Measurements from ENCODE around the gene TRPM8. TPM values are rescaled to one million over a fixed set of nuclear protein-coding genes. Genes with fewer than 3 reads are reported as not detected.
A peak's percentile ranks its signal among the peaks of the same experiment; 100 is the strongest.
"Not testable (repeated sequence)": the region's sequence is repeated elsewhere in the genome, so short reads cannot be mapped to it uniquely, and the experiment has no call there.

TRPM8 gene
- not detected for total RNA-seq
- polyA plus RNA-seq (2013, experiment 1 of 2), result 0.57 TPM
- 0.95 TPM for polyA plus RNA-seq (2013, experiment 2 of 2)
- long read RNA-seq, experiment 1, result 0 reads
- long read RNA-seq, experiment 2, result 0 reads
- long read RNA-seq, experiment 3, result 0 reads
- long read RNA-seq, experiment 4, result 0 reads

DNA sequence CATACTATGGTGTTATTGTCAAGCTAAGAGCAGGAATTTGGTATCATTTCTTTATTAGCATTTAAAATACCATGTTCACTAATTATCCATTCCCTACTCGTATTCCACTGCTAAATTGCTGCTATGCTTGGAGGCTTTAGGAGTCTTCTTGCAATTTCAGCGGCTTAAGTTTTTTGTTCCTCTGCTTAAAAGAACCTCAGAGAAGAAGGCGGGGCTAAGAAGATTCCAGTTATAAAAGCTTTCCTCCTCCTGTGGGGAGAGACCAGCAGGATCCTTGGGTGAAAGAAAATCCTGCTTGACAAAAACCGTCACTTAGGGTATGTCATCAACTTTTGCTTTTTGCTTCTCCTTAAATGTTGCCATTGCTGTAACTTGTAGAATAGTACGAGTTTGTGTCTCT, at the start of gene TRPM8:
Gene TRPM8, plus strand, starts transcription at position 258 of the 400 bp plus-strand sequence. CDS start 9,165 bp downstream, outside the sequence.
- Mint-ChIP-seq H3K9me3 (no peaks in the 10 kb centered on the region), H3K4me3 (no peak within 1 kb of the TSS)

DNA sequence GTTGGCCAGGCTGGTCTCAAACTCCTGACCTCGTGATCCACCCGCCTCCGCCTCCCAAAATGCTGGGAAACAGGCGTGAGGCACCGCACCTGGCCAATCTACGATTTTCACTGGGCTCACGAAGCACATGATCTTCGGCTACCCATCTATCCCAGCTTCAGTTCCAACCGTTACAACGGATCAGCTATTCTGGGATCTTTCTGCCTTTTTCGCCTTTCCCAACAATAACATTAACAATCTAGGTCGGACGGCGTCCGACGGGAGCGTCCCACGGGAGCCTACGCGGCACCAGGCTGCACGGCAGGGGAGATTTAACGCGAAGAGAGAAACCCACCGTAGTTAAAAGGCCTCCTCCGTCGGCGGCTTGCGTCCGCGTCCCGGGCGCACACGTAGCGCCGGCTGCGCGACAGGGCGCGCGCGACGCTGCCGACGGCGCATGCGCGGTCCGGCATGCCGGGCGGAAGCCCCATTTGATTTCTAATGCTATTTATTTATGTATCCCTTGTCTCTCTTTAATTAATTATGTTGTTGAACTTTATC, 49.1 kb upstream of the TRPM8 start, which contains the start of gene MSL3B:
Gene MSL3B, minus strand, starts transcription at position 394 of the 540 bp plus-strand sequence.
- Mint-ChIP-seq H3K4me1 (peaks cover 5% of the 10 kb centered on the region), H3K4me3 (peak within 1 kb of the TSS; percentile 81), H3K27me3 (ENCODE audit: insufficient read depth) (peaks cover 39% of the 10 kb centered on the region), H3K36me3 (ENCODE audit: low read depth) (peaks cover 27% of the 10 kb centered on the region), H3K9me3 (peaks cover 22% of the 10 kb centered on the region), H3K27ac (peak within 1 kb of the TSS; percentile 91)
- Histone ChIP-seq H3K9ac (ENCODE audit: extremely low read depth, low read length, poor library complexity, severe bottlenecking) (peak within 1 kb of the TSS; percentile 11), H3K36me3 (ENCODE audit: control insufficient read depth, insufficient read depth, low read length) (peaks cover 8% of the 10 kb centered on the region), H3K9me3 (ENCODE audit: control insufficient read depth, low read length) (peaks cover 16% of the 10 kb centered on the region), H3K4me3 (ENCODE audit: low read length) (peak within 1 kb of the TSS; percentile 89), H3K27me3 (ENCODE audit: control insufficient read depth, insufficient read depth, low read length, poor library complexity, severe bottlenecking) (peaks cover 33% of the 10 kb centered on the region), H3K27ac (ENCODE audit: low read depth, low read length) (no peak within 1 kb of the TSS), H3K4me1 (ENCODE audit: control insufficient read depth, insufficient read depth, low read length) (no peaks in the 10 kb centered on the region)
- DNase-seq, result peak; percentile 81
- TF ChIP-seq, protein P1, sequence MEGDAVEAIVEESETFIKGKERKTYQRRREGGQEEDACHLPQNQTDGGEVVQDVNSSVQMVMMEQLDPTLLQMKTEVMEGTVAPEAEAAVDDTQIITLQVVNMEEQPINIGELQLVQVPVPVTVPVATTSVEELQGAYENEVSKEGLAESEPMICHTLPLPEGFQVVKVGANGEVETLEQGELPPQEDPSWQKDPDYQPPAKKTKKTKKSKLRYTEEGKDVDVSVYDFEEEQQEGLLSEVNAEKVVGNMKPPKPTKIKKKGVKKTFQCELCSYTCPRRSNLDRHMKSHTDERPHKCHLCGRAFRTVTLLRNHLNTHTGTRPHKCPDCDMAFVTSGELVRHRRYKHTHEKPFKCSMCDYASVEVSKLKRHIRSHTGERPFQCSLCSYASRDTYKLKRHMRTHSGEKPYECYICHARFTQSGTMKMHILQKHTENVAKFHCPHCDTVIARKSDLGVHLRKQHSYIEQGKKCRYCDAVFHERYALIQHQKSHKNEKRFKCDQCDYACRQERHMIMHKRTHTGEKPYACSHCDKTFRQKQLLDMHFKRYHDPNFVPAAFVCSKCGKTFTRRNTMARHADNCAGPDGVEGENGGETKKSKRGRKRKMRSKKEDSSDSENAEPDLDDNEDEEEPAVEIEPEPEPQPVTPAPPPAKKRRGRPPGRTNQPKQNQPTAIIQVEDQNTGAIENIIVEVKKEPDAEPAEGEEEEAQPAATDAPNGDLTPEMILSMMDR (conservative IDR thresholded peaks at IDR 0.05), result no peak
- WGBS, 2 experiments (ENCODE audit: insufficient coverage in 1 of 2, insufficient read length in 1 of 2), result 19 to 42% methylated on average over 39 to 50 of the region's 50 CpGs

More for the DNA sequence above, at the start of gene TRPM8:
- Mint-ChIP-seq H3K4me1 (no peaks in the 10 kb centered on the region), H3K27ac (no peak within 1 kb of the TSS), H3K27me3 (ENCODE audit: insufficient read depth) (peaks cover 5% of the 10 kb centered on the region), H3K36me3 (ENCODE audit: low read depth) (no peaks in the 10 kb centered on the region)
- Histone ChIP-seq H3K9ac (ENCODE audit: extremely low read depth, low read length, poor library complexity, severe bottlenecking) (no peak within 1 kb of the TSS), H3K9me3 (ENCODE audit: control insufficient read depth, low read length) (no peaks in the 10 kb centered on the region), H3K27me3 (ENCODE audit: control insufficient read depth, insufficient read depth, low read length, poor library complexity, severe bottlenecking) (no peaks in the 10 kb centered on the region), H3K4me3 (ENCODE audit: low read length) (no peak within 1 kb of the TSS), H3K27ac (ENCODE audit: low read depth, low read length) (no peak within 1 kb of the TSS), H3K36me3 (ENCODE audit: control insufficient read depth, insufficient read depth, low read length) (no peaks in the 10 kb centered on the region), H3K4me1 (ENCODE audit: control insufficient read depth, insufficient read depth, low read length) (no peaks in the 10 kb centered on the region)
- 20 to 28% methylated on average over 5 of the region's 5 CpGs for WGBS, 2 experiments (ENCODE audit: insufficient coverage in 1 of 2, insufficient read length in 1 of 2)
- no peak for DNase-seq
- TF ChIP-seq, protein P1 (conservative IDR thresholded peaks at IDR 0.05), result no peak

DNA sequence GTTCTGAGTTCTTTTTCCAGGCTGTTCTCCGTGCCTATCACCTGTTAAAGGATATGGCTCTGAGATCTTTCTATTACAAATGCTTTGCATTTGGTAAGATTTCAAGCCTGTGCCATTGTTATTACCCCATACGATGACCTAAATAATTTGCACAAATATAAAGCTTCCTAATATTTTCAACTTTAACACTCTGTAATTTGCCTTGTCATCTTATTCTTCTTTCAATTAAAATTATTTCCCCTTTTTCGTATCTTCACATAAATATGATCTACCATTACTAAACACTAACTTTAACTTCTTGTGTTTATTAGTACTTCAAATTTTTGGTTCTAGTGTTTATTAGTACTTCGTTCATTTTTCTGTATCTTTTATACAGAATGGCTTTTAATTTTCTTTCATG, 45.7 kb upstream of the TRPM8 start:
- Histone ChIP-seq H3K9ac (ENCODE audit: extremely low read depth, low read length, poor library complexity, severe bottlenecking) (no peak overlapping the region), H3K27ac (ENCODE audit: low read depth, low read length) (no peak overlapping the region), H3K27me3 (ENCODE audit: control insufficient read depth, insufficient read depth, low read length, poor library complexity, severe bottlenecking) (peaks cover 47% of the 10 kb centered on the region), H3K9me3 (ENCODE audit: control insufficient read depth, low read length) (peaks cover 15% of the 10 kb centered on the region), H3K36me3 (ENCODE audit: control insufficient read depth, insufficient read depth, low read length) (no peaks in the 10 kb centered on the region), H3K4me1 (ENCODE audit: control insufficient read depth, insufficient read depth, low read length) (no peaks in the 10 kb centered on the region), H3K4me3 (ENCODE audit: low read length) (no peak overlapping the region)
- Mint-ChIP-seq H3K4me3 (no peak overlapping the region), H3K27ac (no peak overlapping the region), H3K27me3 (ENCODE audit: insufficient read depth) (peaks cover 67% of the 10 kb centered on the region), H3K9me3 (peaks cover 20% of the 10 kb centered on the region), H3K36me3 (ENCODE audit: low read depth) (peaks cover 13% of the 10 kb centered on the region), H3K4me1 (no peaks in the 10 kb centered on the region)
- WGBS, 2 experiments (ENCODE audit: insufficient coverage in 1 of 2, insufficient read length in 1 of 2), result 78 to 100% methylated on average over 3 of the region's 4 CpGs
- TF ChIP-seq, protein P1 (conservative IDR thresholded peaks at IDR 0.05), result no peak
- DNase-seq, result no peak

DNA sequence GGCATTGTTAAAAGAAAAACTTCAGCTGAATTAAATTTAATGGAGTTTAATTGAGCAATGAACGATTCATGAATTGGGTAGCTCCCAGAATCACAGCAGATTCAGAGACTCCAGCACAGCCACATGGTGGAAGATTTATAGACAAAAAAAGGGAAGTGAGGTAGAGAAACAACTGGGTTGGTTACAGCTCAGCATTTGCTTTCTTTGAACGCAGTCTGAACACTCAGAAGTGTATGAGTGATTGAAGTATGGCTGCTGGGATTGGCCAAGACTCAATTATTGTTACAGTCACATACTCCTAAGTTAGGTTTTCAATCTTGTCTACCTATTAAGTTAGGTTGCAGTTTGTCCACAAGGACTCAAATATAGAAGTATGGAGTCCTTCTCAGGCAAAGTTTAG, 45.0 kb upstream of the TRPM8 start:
- H3K36me3 ChIP-seq (ENCODE audit: control insufficient read depth, insufficient read depth, low read length); H3K4me1 Mint-ChIP-seq; H3K9me3 ChIP-seq (ENCODE audit: control insufficient read depth, low read length); H3K4me3 Mint-ChIP-seq; H3K4me1 ChIP-seq (ENCODE audit: control insufficient read depth, insufficient read depth, low read length); H3K9ac ChIP-seq (ENCODE audit: extremely low read depth, low read length, poor library complexity, severe bottlenecking); H3K4me3 ChIP-seq (ENCODE audit: low read length); DNase-seq; H3K27ac ChIP-seq (ENCODE audit: low read depth, low read length); H3K27ac Mint-ChIP-seq; H3K36me3 Mint-ChIP-seq (ENCODE audit: low read depth): not testable (repeated sequence)
- peaks cover 13% of the 10 kb centered on the region for H3K9me3 Mint-ChIP-seq
- peaks cover 47% of the 10 kb centered on the region for H3K27me3 ChIP-seq (ENCODE audit: control insufficient read depth, insufficient read depth, low read length, poor library complexity, severe bottlenecking)
- peaks cover 70% of the 10 kb centered on the region for H3K27me3 Mint-ChIP-seq (ENCODE audit: insufficient read depth)
- WGBS, 2 experiments (ENCODE audit: insufficient coverage in 1 of 2, insufficient read length in 1 of 2), result 78 to 88% methylated on average over 1 to 2 of the region's 2 CpGs
